ENCODE results near the gene SLC4A1. TPM values are rescaled to one million over a fixed set of nuclear protein-coding genes. Genes with fewer than 3 reads are reported as not detected.

Gene SLC4A1
- total RNA-seq, 1 donor = not detected

DNA sequence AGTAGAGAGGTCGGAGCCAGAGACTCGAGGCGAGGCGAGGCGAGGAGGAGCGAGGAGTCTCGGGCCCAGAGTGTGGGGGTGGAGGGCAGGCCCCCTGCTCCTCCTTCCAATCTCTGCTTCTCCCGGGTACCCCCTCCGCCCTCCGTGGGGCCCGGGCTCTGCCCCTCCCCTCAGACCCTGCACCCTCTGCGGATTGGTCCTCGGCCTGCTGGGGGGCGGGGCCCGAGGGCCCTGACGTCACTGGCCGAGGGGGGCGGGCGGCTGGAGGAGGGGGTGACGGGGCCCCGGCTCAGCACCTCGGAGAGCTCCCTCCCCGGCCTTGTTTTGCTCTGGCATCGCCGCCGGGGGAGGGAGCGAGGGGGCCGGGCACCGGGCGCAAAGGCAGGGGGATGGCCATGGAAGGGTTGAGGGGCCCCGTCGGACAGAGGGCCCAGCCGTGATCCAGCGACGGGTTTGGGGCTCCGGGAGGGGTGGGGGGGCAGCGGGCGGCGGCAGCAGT is 40.4 kb upstream of the SLC4A1 start, which contains the start of gene RUNDC3A:
Gene RUNDC3A (plus strand): TSS at position 282 of the 499 bp plus-strand sequence. CDS start 232 bp downstream, outside the sequence.
- TF ChIP-seq, protein P1, sequence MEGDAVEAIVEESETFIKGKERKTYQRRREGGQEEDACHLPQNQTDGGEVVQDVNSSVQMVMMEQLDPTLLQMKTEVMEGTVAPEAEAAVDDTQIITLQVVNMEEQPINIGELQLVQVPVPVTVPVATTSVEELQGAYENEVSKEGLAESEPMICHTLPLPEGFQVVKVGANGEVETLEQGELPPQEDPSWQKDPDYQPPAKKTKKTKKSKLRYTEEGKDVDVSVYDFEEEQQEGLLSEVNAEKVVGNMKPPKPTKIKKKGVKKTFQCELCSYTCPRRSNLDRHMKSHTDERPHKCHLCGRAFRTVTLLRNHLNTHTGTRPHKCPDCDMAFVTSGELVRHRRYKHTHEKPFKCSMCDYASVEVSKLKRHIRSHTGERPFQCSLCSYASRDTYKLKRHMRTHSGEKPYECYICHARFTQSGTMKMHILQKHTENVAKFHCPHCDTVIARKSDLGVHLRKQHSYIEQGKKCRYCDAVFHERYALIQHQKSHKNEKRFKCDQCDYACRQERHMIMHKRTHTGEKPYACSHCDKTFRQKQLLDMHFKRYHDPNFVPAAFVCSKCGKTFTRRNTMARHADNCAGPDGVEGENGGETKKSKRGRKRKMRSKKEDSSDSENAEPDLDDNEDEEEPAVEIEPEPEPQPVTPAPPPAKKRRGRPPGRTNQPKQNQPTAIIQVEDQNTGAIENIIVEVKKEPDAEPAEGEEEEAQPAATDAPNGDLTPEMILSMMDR (IDR thresholded peaks at IDR 0.05; ENCODE audit: insufficient read depth, low read depth, low read length) = no peak
- peak within 1 kb of the TSS; percentile 54 for H3K4me3 ChIP-seq (ENCODE audit: low read depth, low read length)
- DNase-seq (ENCODE audit: low read depth) = peak; percentile 86

GRCh38 chr17:44307387-44308186 is 39.7 kb upstream of the SLC4A1 start:
- H3K4me3 ChIP-seq (ENCODE audit: low read depth, low read length) = peak overlapping the region; percentile 54
- TF ChIP-seq, protein P1 (IDR thresholded peaks at IDR 0.05; ENCODE audit: insufficient read depth, low read depth, low read length) = no peak
- DNase-seq (ENCODE audit: low read depth) = peak; percentile 64

GRCh38 chr17:44304651-44305050 is 36.7 kb upstream of the SLC4A1 start:
- TF ChIP-seq, protein P1 (IDR thresholded peaks at IDR 0.05; ENCODE audit: insufficient read depth, low read depth, low read length) = no peak
- H3K4me3 ChIP-seq (ENCODE audit: low read depth, low read length) = no peak overlapping the region
- no peak for DNase-seq (ENCODE audit: low read depth)

GRCh38 chr17:44297975-44298374 is 30.0 kb upstream of the SLC4A1 start:
- H3K4me3 ChIP-seq (ENCODE audit: low read depth, low read length) = no peak overlapping the region
- TF ChIP-seq, protein P1 (IDR thresholded peaks at IDR 0.05; ENCODE audit: insufficient read depth, low read depth, low read length) = no peak
- no peak for DNase-seq (ENCODE audit: low read depth)

GRCh38 chr17:44293509-44294226 is 25.7 kb upstream of the SLC4A1 start:
- DNase-seq (ENCODE audit: low read depth) = no peak
- TF ChIP-seq, protein P1 (IDR thresholded peaks at IDR 0.05; ENCODE audit: insufficient read depth, low read depth, low read length) = no peak
- no peak overlapping the region for H3K4me3 ChIP-seq (ENCODE audit: low read depth, low read length)

DNA sequence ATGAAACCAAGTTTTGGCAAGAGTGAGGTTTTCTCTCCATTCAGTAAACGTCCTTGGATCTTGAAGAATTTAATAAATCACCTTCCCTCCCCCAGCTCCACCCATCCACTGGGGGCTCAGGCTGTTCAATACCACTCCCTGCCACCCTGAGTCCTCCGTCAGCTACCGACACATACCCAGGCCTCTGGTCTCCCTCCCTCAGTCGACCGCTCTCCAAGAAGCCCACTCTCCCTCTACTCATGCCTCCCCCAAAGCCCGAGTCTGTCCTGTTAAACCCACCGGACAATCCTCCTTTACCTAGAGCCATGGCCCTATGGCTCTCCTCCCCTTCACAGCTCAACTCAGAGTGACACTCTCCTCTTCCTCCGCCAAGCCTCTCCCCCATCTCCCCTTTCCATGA is 19.7 kb upstream of the SLC4A1 start:
- DNase-seq (ENCODE audit: low read depth) = no peak
- TF ChIP-seq, protein P1 (IDR thresholded peaks at IDR 0.05; ENCODE audit: insufficient read depth, low read depth, low read length) = no peak
- H3K4me3 ChIP-seq (ENCODE audit: low read depth, low read length) = no peak overlapping the region

Data from fibroblast of villous mesenchyme (primary cell).